Keratinocyte (primary cell): ENCODE results near the gene CCR5AS.

ENCODE experiments used
- CTCF ChIP-seq, 3 experiments: IDR thresholded peaks in 1 of 3; conservative IDR thresholded peaks in 1 of 3; optimal IDR thresholded peaks in 1 of 3; 2 replicates in 2 of 3; 3 replicates in 1 of 3; pipeline versions ENCODE3 to v1.5.1; 2011; ENCODE audit warnings: low read length in 3 of 3, mild to moderate bottlenecking in 3 of 3, moderate library complexity in 2 of 3, control low read depth in 1 of 3, inconsistent platforms in 1 of 3; ENCODE audit not compliant: insufficient read depth in 2 of 3; ENCODE audit errors: extremely low read depth in 1 of 3
- EZH2 ChIP-seq: IDR thresholded peaks from one replicate; pipeline ENCODE4 v1.6.1; 2012; ENCODE audit warnings: inconsistent platforms, mild to moderate bottlenecking, low read length, moderate library complexity

GRCh38 chr3:46419816-46420215 is 12.9 kb upstream of the CCR5AS start:
- no peak for TF ChIP-seq CTCF (optimal IDR thresholded peaks at IDR 0.05 in 1 of 3, IDR thresholded peaks at IDR 0.05 in 1 of 3, conservative IDR thresholded peaks at IDR 0.05 in 1 of 3; ENCODE audit: extremely low read depth in 1 of 3, insufficient read depth in 2 of 3, low read length in 3 of 3)
- TF ChIP-seq EZH2: no peak
